ENCODE results near the gene MYO1D.

DNA sequence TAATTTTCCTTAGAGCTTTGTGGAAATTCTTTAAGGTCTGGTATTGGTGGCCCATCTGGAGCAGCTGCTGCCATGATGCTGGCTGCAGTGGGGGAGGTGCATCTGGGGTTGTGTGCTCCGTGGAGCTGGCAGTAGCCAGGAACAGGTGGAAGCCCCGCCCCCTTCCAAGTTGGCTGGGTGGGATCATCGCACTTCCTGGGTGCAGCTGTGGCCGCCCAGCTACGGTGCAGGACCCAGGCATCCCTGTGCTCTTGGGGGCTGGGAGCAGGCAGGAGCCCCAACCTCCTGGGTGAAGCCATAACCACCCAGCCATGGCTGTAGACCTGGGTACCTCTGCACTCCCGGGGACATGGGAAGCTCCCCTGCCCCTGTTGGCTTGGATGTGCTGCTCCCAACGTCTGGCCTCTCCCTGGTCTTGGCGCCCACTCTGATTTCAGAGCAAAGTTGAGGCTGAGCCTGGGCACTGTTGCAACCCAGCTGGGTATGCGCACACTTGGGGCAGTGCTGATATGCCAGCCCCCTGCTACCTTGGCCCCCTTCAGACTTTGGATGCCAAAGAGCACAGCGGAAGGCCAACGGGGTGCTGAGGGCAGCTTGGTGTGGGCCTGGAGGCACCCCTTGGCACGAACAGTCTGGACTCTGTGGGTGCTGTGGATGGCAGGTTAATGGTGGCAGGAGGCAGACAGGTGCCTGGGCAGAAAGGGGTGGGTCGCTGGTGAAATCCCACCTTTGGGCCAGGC, 145.2 kb downstream of the MYO1D start:
- TF ChIP-seq, protein P1, sequence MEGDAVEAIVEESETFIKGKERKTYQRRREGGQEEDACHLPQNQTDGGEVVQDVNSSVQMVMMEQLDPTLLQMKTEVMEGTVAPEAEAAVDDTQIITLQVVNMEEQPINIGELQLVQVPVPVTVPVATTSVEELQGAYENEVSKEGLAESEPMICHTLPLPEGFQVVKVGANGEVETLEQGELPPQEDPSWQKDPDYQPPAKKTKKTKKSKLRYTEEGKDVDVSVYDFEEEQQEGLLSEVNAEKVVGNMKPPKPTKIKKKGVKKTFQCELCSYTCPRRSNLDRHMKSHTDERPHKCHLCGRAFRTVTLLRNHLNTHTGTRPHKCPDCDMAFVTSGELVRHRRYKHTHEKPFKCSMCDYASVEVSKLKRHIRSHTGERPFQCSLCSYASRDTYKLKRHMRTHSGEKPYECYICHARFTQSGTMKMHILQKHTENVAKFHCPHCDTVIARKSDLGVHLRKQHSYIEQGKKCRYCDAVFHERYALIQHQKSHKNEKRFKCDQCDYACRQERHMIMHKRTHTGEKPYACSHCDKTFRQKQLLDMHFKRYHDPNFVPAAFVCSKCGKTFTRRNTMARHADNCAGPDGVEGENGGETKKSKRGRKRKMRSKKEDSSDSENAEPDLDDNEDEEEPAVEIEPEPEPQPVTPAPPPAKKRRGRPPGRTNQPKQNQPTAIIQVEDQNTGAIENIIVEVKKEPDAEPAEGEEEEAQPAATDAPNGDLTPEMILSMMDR (IDR thresholded peaks at IDR 0.05), result no peak
- no peak for TF ChIP-seq EZH2 (IDR thresholded peaks at IDR 0.05; ENCODE audit: borderline replicate concordance, insufficient read depth, low read depth, low read length, poor library complexity, severe bottlenecking)
